Subcutaneous abdominal adipose tissue (tissue), 5 donors: ENCODE results near the gene KRTAP5-1.
"Not testable (repeated sequence)": the region's sequence is repeated elsewhere in the genome, so short reads cannot be mapped to it uniquely, and the experiment has no call there.

Source experiments
- H3K27ac ChIP-seq: one replicate; pipeline ENCODE4 v1.7.0; 2013; ENCODE audit warnings: low read depth, mild to moderate bottlenecking, inconsistent platforms, low read length, moderate library complexity
- H3K27me3 ChIP-seq, 5 donors: one replicate each; pipeline ENCODE4 v1.7.0; 2013; ENCODE audit warnings: low read length in 5 of 5, inconsistent platforms in 1 of 5; ENCODE audit not compliant: control insufficient read depth in 5 of 5, insufficient read depth in 4 of 5
- H3K36me3 ChIP-seq, 5 donors: one replicate each; pipeline ENCODE4 v1.7.0; 2013; ENCODE audit warnings: low read length in 5 of 5; ENCODE audit not compliant: control insufficient read depth in 5 of 5, insufficient read depth in 5 of 5
- H3K4me1 ChIP-seq, 5 donors: one replicate each; pipeline ENCODE4 v1.7.0; 2013; ENCODE audit warnings: low read length in 5 of 5, mild to moderate bottlenecking in 3 of 5, moderate library complexity in 1 of 5; ENCODE audit not compliant: control insufficient read depth in 5 of 5, insufficient read depth in 5 of 5
- H3K4me3 ChIP-seq, 5 donors: one replicate each; pipeline ENCODE4 v1.7.0; 2013; ENCODE audit warnings: low read length in 5 of 5, low read depth in 1 of 5
- H3K9ac ChIP-seq, 5 donors: one replicate each; pipeline ENCODE4 v1.7.0; 2013; ENCODE audit warnings: low read length in 5 of 5, mild to moderate bottlenecking in 4 of 5, moderate library complexity in 3 of 5
- H3K9me3 ChIP-seq, 5 donors: one replicate each; pipeline ENCODE4 v1.7.0; 2013; ENCODE audit warnings: low read length in 5 of 5; ENCODE audit not compliant: control insufficient read depth in 5 of 5
- donor health status: healthy.
- donor health status: healthy.
- donor health status: healthy.
- donor health status: healthy.
- donor health status: healthy.

KRTAP5-1 gene

GRCh38 chr11:1589996-1590395 lies 4.9 kb upstream of the KRTAP5-1 start:
- Histone ChIP-seq H3K9ac (no peak overlapping the region), H3K4me3 (no peak overlapping the region), H3K36me3 (no peaks in the 10 kb centered on the region), H3K4me1 (peaks cover 0 to 12% (median 9%) of the 10 kb centered on the region in 5 donors), H3K9me3 (no peaks in the 10 kb centered on the region), H3K27me3 (peaks cover 0 to 10% (median 3%) of the 10 kb centered on the region in 5 donors), H3K27ac (no peak overlapping the region)

DNA sequence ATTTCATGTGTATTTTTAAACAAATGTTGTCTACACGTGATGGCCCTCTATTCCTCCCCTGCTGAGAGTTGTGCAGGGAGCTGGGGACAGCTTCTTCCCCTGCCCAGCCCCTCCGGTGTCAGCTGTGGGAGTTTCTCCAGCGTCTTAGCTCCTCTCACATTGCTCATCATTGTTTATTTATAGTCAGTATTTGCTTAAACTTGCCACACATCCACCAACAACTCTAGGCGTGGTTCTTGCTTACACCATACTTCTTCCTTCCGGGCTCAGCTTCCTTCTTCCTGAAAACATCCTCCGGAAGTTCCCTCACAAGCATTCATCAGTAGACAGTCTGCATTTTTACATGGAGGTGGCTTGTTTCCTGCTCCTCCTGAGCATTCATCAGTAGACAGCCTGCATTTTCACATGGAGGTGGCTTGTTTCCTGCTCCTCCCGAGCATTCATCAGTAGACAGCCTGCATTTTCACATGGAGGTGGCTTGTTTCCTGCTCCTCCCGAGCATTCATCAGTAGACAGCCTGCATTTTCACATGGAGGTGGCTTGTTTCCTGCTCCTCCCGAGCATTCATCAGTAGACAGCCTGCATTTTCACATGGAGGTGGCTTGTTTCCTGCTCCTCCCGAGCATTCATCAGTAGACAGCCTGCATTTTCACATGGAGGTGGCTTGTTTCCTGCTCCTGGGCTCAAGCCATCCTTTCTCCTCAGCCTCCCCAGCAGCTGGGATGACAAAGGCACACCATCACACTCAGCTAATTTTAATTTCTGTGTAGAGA lies 4.3 kb upstream of the KRTAP5-1 start:
- not testable (repeated sequence) for H3K27ac ChIP-seq, H3K36me3 ChIP-seq, H3K9ac ChIP-seq, H3K9me3 ChIP-seq
- Histone ChIP-seq H3K27me3 (peaks cover 0 to 13% (median 3%) of the 10 kb centered on the region in 5 donors), H3K4me1 (peaks cover 0 to 15% (median 10%) of the 10 kb centered on the region in 5 donors), H3K4me3 (peak overlapping the region in 1 of 5 donors; percentile 6)

- Histone ChIP-seq H3K4me1 (peaks cover 0 to 19% (median 10%) of the 10 kb centered on the region in 5 donors), H3K27ac (no peak overlapping the region), H3K27me3 (peaks cover 0 to 21% (median 6%) of the 10 kb centered on the region in 5 donors), H3K9me3 (no peaks in the 10 kb centered on the region), H3K4me3 (no peak overlapping the region), H3K9ac (no peak overlapping the region), H3K36me3 (no peaks in the 10 kb centered on the region)
Measured at GRCh38 chr11:1586699-1587098, 1.6 kb upstream of the KRTAP5-1 start.

- Histone ChIP-seq H3K27me3 (peaks cover 0 to 16% (median 6%) of the 10 kb centered on the region in 5 donors), H3K4me1 (peaks cover 0 to 13% (median 0%) of the 10 kb centered on the region in 5 donors), H3K9me3 (peaks cover 0 to 12% (median 7%) of the 10 kb centered on the region in 5 donors)
- H3K4me3 ChIP-seq, H3K36me3 ChIP-seq, H3K9ac ChIP-seq, H3K27ac ChIP-seq: not testable (repeated sequence)
Measured at GRCh38 chr11:1582909-1583308, 2.2 kb downstream of the KRTAP5-1 start.

DNA sequence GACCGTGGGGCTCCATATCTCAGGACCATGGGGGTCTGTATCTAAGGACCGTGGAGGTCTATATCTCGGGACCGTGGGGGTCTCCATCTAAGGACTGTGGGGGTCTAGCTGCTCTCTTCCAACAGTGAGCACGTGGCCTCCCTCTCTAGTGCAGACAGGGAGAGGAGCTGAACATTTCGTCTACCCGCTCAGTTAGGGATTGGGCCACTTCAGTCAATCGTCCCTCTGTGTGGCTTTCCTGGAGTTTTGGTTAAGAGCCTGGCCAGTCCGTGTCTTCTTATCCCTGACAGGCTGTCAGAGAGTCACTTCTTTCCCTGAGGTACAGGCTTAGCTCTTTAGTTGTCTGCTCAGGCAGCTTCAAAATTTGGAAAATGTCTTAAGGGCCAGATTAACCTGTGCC lies 3.1 kb downstream of the KRTAP5-1 start:
- no peak overlapping the region for H3K9ac ChIP-seq
- peaks cover 0 to 13% (median 7%) of the 10 kb centered on the region in 5 donors for H3K9me3 ChIP-seq
- H3K4me3 ChIP-seq: no peak overlapping the region
- peaks cover 0 to 13% (median 0%) of the 10 kb centered on the region in 5 donors for H3K4me1 ChIP-seq
- no peaks in the 10 kb centered on the region for H3K36me3 ChIP-seq
- no peak overlapping the region for H3K27ac ChIP-seq
- H3K27me3 ChIP-seq: peaks cover 0 to 16% (median 6%) of the 10 kb centered on the region in 5 donors

- peaks cover 0 to 23% (median 15%) of the 10 kb centered on the region in 5 donors for H3K4me1 ChIP-seq
- H3K36me3 ChIP-seq: no peaks in the 10 kb centered on the region
- no peak overlapping the region for H3K4me3 ChIP-seq
- peaks cover 0 to 2% (median 0%) of the 10 kb centered on the region in 5 donors for H3K27me3 ChIP-seq
- H3K27ac ChIP-seq: no peak overlapping the region
- no peak overlapping the region for H3K9ac ChIP-seq
- H3K9me3 ChIP-seq: peaks cover 0 to 13% (median 7%) of the 10 kb centered on the region in 5 donors
Measured at GRCh38 chr11:1576825-1577224, 8.3 kb downstream of the KRTAP5-1 start.

DNA sequence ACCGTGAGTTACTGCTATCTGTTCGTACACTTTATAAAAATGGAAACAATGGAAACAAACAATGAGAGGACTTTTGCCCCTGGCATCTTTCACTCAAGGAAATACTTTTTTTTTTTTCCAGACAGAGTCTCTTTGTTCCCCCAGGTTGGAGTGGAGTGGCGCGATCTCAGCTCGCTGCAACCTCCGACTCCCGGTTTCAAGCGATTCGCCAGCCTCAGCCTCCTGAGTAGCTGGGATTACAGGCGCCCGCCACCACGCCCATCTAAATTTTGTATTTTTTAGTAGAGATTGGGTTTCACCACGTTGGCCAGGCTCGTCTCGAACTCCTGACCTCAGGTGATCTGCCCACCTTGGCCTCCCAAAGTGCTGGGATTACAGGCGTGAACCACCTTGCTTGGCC lies 9.3 kb downstream of the KRTAP5-1 start:
- not testable (repeated sequence) for H3K27me3 ChIP-seq, H3K9ac ChIP-seq, H3K4me3 ChIP-seq, H3K36me3 ChIP-seq, H3K27ac ChIP-seq
- Histone ChIP-seq H3K4me1 (peaks cover 0 to 30% (median 21%) of the 10 kb centered on the region in 5 donors), H3K9me3 (peaks cover 0 to 13% (median 7%) of the 10 kb centered on the region in 5 donors)

DNA sequence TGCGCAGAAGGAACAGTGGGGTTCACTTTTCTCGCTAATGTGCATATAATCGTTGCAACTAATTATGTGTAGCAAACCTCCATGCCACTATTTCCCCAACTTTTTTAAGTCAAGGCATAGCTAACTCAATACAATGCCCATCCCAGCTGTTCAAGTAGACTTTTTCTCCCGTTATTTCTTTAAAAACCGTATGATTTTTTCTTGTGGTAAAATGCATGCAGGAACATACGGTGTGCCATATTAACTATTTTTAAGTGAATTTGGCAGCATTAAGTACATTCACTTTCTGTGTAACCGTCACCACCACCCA lies 10.2 kb downstream of the KRTAP5-1 start:
- H3K36me3 ChIP-seq: no peaks in the 10 kb centered on the region
- no peak overlapping the region for H3K4me3 ChIP-seq
- H3K9ac ChIP-seq: no peak overlapping the region
- H3K9me3 ChIP-seq: peaks cover 0 to 13% (median 7%) of the 10 kb centered on the region in 5 donors
- H3K4me1 ChIP-seq: peaks cover 2 to 38% (median 29%) of the 10 kb centered on the region in 5 donors
- no peaks in the 10 kb centered on the region for H3K27me3 ChIP-seq
- H3K27ac ChIP-seq: no peak overlapping the region

- H3K9me3 ChIP-seq: peaks cover 0 to 13% (median 7%) of the 10 kb centered on the region in 5 donors
- peak overlapping the region in 2 of 5 donors; percentile 4 to 38 for H3K9ac ChIP-seq
- H3K27me3 ChIP-seq: no peaks in the 10 kb centered on the region
Measured at GRCh38 chr11:1574238-1574932, 10.7 kb downstream of the KRTAP5-1 start.

DNA sequence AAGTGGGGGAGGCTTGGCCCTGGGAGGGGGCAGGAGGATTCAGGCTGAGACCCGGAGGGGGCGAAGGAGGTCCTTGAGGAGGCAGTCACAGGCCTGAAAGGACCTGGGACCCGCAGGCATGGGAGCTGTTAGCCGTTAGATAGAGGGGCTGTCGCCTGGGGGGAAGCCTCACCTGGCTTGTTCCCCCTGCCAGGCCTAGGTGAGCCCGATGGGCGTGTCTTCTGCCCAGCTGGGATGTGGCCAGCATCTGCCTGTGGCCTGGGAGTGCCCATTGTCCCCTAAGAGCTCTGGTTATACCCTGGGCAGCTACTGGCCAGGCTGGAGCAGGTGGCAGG lies 11.2 kb downstream of the KRTAP5-1 start:
- peak overlapping the region in 3 of 5 donors; percentile 22 to 47 (median 28) for H3K4me3 ChIP-seq
- peaks cover 0 to 7% (median 0%) of the 10 kb centered on the region in 5 donors for H3K36me3 ChIP-seq
- H3K9me3 ChIP-seq: peaks cover 0 to 10% (median 7%) of the 10 kb centered on the region in 5 donors
- no peak overlapping the region for H3K27ac ChIP-seq
- peaks cover 2 to 48% (median 39%) of the 10 kb centered on the region in 5 donors for H3K4me1 ChIP-seq
- peak overlapping the region in 2 of 5 donors; percentile 38 to 45 for H3K9ac ChIP-seq
- H3K27me3 ChIP-seq: no peaks in the 10 kb centered on the region

More at GRCh38 chr11:1574238-1574932, 10.7 kb downstream of the KRTAP5-1 start:
- peaks cover 2 to 44% (median 34%) of the 10 kb centered on the region in 5 donors for H3K4me1 ChIP-seq
- peak overlapping the region in 3 of 5 donors; percentile 22 to 47 (median 28) for H3K4me3 ChIP-seq
- H3K36me3 ChIP-seq: peaks cover 0 to 2% (median 0%) of the 10 kb centered on the region in 5 donors
- no peak overlapping the region for H3K27ac ChIP-seq
